IPS-15b (cell line): ENCODE measurements around the gene CFAP65.

ENCODE experiments used
- H3K27me3 ChIP-seq: one replicate; pipeline ENCODE4 v1.6.1; 2013; ENCODE audit warnings: low read length; ENCODE audit not compliant: control insufficient read depth, insufficient read depth
- H3K36me3 ChIP-seq: one replicate; pipeline ENCODE4 v1.6.1; 2013; ENCODE audit warnings: low read length; ENCODE audit not compliant: control insufficient read depth, insufficient read depth
- H3K4me1 ChIP-seq: one replicate; pipeline ENCODE4 v1.6.1; 2013; ENCODE audit warnings: mild to moderate bottlenecking, low read length; ENCODE audit not compliant: control insufficient read depth, insufficient read depth
- H3K4me3 ChIP-seq: one replicate; pipeline ENCODE4 v1.5.1; 2013; ENCODE audit warnings: low read depth, low read length
- H3K9ac ChIP-seq: one replicate; pipeline ENCODE4 v1.6.1; 2013; ENCODE audit warnings: low read depth, mild to moderate bottlenecking, low read length
- H3K9me3 ChIP-seq: one replicate; pipeline ENCODE4 v1.6.1; 2013; ENCODE audit warnings: mild to moderate bottlenecking, low read length; ENCODE audit not compliant: control insufficient read depth, insufficient read depth

Gene CFAP65

DNA sequence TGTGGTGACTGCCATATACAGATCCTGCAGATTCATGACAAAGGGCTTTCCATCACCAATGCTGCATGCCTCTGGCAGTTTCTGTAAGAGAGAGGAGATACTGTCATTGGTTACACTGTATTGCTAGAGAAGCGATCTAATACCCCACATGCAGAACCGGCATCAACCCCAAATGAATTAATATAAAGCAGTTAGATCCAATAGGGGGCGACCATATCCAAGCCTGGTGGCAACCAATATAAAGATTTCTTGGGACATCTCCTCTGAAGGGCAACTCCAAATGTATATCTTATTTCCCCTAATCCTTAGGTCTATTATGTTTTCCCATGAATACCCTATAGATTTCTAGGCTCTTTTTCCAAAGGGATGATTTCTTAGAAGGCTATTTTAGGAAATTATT lies 36.8 kb upstream of the CFAP65 start:
- peaks cover 2% of the 10 kb centered on the region for H3K36me3 ChIP-seq
- no peaks in the 10 kb centered on the region for H3K9me3 ChIP-seq
- no peaks in the 10 kb centered on the region for H3K27me3 ChIP-seq
- no peak overlapping the region for H3K4me3 ChIP-seq
- H3K9ac ChIP-seq = no peak overlapping the region
- peaks cover 4% of the 10 kb centered on the region for H3K4me1 ChIP-seq

- no peak overlapping the region for H3K9ac ChIP-seq
- H3K9me3 ChIP-seq = no peaks in the 10 kb centered on the region
These were observed 34.9 kb upstream of the CFAP65 start for GRCh38 chr2:219076253-219076652.

DNA sequence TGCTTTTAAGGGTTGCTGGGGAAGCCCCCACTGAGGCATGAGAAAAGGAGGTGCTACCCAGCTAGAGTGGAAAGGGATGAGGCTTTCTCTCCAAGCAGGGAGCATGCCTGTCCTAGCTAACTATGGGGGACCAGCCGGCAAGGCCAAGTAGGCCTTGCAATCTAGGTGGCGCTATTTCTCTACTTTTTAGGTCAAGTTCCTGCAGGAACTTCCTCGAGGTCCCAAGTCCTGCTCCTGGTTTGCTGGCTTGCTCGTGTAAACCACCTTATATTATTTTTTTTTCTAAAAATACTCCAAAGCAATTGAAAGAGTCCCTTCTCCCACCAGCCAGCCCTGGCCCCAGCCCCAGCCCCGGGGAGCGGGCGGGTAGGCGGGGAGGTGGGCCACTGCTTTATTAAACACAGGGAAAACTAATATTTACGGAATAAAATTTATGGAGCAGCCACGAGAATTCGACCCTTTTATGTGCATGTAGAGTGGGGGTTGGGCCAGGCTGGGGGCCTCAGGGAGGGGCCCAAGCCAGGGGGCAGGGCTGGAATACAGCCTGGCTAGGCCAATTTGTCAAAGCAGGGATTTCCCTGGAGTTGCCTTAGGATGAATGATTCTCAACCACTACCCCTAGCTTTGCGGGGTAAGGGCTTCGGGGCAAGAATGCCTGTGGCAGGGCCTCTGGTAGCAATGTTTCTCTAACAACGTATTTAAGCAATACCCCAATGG lies 32.3 kb upstream of the CFAP65 start:
- Histone ChIP-seq H3K4me3 (no peak overlapping the region), H3K9me3 (no peaks in the 10 kb centered on the region), H3K4me1 (peaks cover 4% of the 10 kb centered on the region), H3K27me3 (no peaks in the 10 kb centered on the region), H3K36me3 (peaks cover 2% of the 10 kb centered on the region), H3K9ac (peak overlapping the region; percentile 65)

More at GRCh38 chr2:219076253-219076652, 34.9 kb upstream of the CFAP65 start:
- Histone ChIP-seq H3K4me3 (no peak overlapping the region), H3K36me3 (peaks cover 2% of the 10 kb centered on the region), H3K27me3 (no peaks in the 10 kb centered on the region), H3K4me1 (peaks cover 4% of the 10 kb centered on the region)

- Histone ChIP-seq H3K27me3 (no peaks in the 10 kb centered on the region), H3K4me1 (peaks cover 4% of the 10 kb centered on the region), H3K9me3 (no peaks in the 10 kb centered on the region), H3K4me3 (no peak overlapping the region), H3K36me3 (peaks cover 2% of the 10 kb centered on the region), H3K9ac (peak overlapping the region; percentile 18)
These were observed 31.5 kb upstream of the CFAP65 start for GRCh38 chr2:219072741-219073250.

DNA sequence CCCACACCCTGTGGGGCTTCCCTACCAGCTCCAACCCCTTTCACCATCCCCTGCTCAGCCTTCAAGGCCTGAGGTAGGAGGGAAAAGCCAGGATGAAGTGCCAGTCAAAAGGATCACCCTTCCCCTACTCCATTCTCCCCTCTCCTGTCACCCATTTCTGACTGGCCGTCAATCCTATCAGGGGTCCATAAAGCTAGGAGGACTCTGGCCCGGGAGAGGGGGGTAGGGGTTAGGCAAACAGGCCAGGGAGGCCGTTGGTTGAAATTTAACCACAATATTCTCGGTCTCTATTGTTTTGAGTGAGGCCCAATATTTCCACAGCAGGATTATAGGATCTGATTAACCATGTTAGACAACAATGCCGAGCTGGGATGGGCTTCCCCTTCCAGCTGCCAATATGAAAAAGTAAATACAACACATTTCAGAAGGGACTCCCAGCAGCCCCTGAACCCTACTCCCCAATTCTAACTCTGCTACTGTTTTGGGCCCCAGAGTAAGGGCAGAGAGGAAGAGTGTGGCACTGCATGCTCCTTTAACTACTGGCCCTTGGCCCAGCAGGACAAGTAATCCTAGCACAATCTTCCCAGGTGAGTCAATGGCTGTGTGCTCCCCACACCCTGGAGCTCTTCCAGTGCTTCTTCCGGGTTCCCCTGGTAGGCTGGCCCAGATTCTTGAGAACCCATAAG lies 30.0 kb upstream of the CFAP65 start:
- no peak overlapping the region for H3K9ac ChIP-seq
- no peaks in the 10 kb centered on the region for H3K36me3 ChIP-seq
- H3K4me1 ChIP-seq = peaks cover 4% of the 10 kb centered on the region
- no peaks in the 10 kb centered on the region for H3K9me3 ChIP-seq
- H3K27me3 ChIP-seq = no peaks in the 10 kb centered on the region
- no peak overlapping the region for H3K4me3 ChIP-seq

DNA sequence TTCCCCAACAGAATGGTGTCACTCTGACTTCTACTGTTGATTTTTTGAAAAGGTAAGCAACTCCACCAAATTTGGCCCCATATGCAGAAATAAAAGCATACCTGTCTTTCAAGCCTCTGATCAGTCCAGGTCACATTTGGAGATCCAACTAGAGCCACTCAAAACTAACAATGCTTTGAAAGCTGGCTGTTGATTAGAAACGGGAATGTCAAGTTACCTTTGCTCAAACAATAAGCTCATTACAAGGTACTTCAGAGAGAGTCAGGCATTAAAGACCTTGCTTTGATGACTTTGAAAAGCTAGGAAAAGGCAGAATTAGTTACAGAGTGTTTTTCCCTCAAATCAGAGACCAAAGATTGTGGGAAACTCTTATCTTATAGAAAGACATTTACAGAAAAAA lies 24.2 kb upstream of the CFAP65 start:
- Histone ChIP-seq H3K27me3 (peaks cover 47% of the 10 kb centered on the region), H3K36me3 (no peaks in the 10 kb centered on the region), H3K4me3 (no peak overlapping the region), H3K9me3 (no peaks in the 10 kb centered on the region), H3K9ac (no peak overlapping the region), H3K4me1 (peaks cover 5% of the 10 kb centered on the region)

- Histone ChIP-seq H3K9me3 (no peaks in the 10 kb centered on the region), H3K36me3 (no peaks in the 10 kb centered on the region), H3K9ac (no peak overlapping the region), H3K27me3 (peaks cover 78% of the 10 kb centered on the region), H3K4me1 (peaks cover 5% of the 10 kb centered on the region), H3K4me3 (no peak overlapping the region)
These were observed 20.8 kb upstream of the CFAP65 start for GRCh38 chr2:219062081-219062480.

- Histone ChIP-seq H3K9me3 (no peaks in the 10 kb centered on the region), H3K4me3 (peak within 1 kb of the TSS; percentile 41), H3K36me3 (no peaks in the 10 kb centered on the region), H3K9ac (no peak within 1 kb of the TSS), H3K4me1 (peaks cover 5% of the 10 kb centered on the region), H3K27me3 (peaks cover 87% of the 10 kb centered on the region)
These were observed 19.8 kb upstream of the CFAP65 start, which contains the start of gene IHH for GRCh38 chr2:219060821-219061791. TSS of gene IHH (minus strand) at chr2:219060921. CDS start at chr2:219060467, 454 bp downstream.

GRCh38 chr2:219059725-219060682 lies 18.7 kb upstream of the CFAP65 start:
- peak overlapping the region; percentile 23 for H3K4me3 ChIP-seq
- H3K27me3 ChIP-seq = peaks cover 93% of the 10 kb centered on the region
- H3K9me3 ChIP-seq = no peaks in the 10 kb centered on the region
- peaks cover 5% of the 10 kb centered on the region for H3K4me1 ChIP-seq
- H3K36me3 ChIP-seq = no peaks in the 10 kb centered on the region
- no peak overlapping the region for H3K9ac ChIP-seq

DNA sequence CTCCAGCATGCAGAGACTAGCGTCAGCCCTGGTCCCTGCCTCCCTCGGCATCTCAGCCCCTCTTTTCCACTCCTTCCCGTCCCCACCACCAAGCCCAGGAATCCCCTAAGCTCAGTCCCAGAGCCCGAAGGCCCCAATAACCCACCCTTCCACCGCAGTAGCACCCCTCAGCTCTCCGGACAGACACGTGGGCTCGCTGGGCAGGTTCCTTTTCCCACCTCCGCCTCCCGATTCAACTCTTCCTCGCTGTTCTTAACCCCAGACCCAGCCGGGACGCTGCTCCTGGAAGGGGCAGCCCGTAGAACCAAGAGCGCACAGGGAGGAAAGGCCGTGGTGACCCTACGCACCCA lies 18.0 kb upstream of the CFAP65 start:
- Histone ChIP-seq H3K9ac (no peak overlapping the region), H3K27me3 (peaks cover 91% of the 10 kb centered on the region), H3K4me1 (peaks cover 5% of the 10 kb centered on the region), H3K4me3 (peak overlapping the region; percentile 23), H3K9me3 (no peaks in the 10 kb centered on the region), H3K36me3 (no peaks in the 10 kb centered on the region)
